GM12891 (cell line): ENCODE results near the gene AMBP.

Experiments
- PAX5 ChIP-seq: IDR thresholded peaks from 2 replicates; pipeline ENCODE4 v1.6.1; 2011; ENCODE audit warnings: low read length, moderate library complexity, mild to moderate bottlenecking; ENCODE audit not compliant: insufficient read depth, severe bottlenecking
- POLR2A ChIP-seq: IDR thresholded peaks from 2 replicates; pipeline ENCODE4 v1.6.1; 2011; ENCODE audit warnings: low read depth, low read length, control low read depth
- POLR2AphosphoS5 ChIP-seq: IDR thresholded peaks from 2 replicates; pipeline ENCODE4 v1.6.1; 2011; ENCODE audit warnings: low read depth, low read length, control low read depth
- POU2F2 ChIP-seq: IDR thresholded peaks from 2 replicates; pipeline ENCODE4 v1.6.1; 2011; ENCODE audit warnings: low read depth, mild to moderate bottlenecking, control low read depth, low read length, moderate library complexity
- TAF1 ChIP-seq: IDR thresholded peaks from 2 replicates; pipeline ENCODE4 v1.6.1; 2011; ENCODE audit warnings: low read depth, low read length, control low read depth

- no peak for TF ChIP-seq POLR2A
- TF ChIP-seq PAX5, result no peak
- TF ChIP-seq POLR2AphosphoS5, result no peak
- no peak for TF ChIP-seq TAF1
- TF ChIP-seq POU2F2, result no peak
These were observed 66.8 kb downstream of the AMBP start for GRCh38 chr9:114011313-114011712.
